NCI-H82 treated with DMSO at 0.1 percent for 48 hours (cell line): Measurements from ENCODE around the gene POLR2J3.
"Not testable (repeated sequence)": the region's sequence is repeated elsewhere in the genome, so short reads cannot be mapped to it uniquely, and the experiment has no call there.

Source experiments
- DNase-seq: peaks from one replicate; lab custom pipeline; 2025; ENCODE audit not compliant: unreplicated experiment; lab: John Stamatoyannopoulos, UW

The POLR2J3 gene

GRCh38 chr7:102589857-102590256 lies 17.5 kb upstream of the POLR2J3 start:
- not testable (repeated sequence) for DNase-seq

- not testable (repeated sequence) for DNase-seq
Measured at GRCh38 chr7:102583495-102583894, 11.1 kb upstream of the POLR2J3 start.

GRCh38 chr7:102581722-102582121 lies 9.3 kb upstream of the POLR2J3 start:
- DNase-seq: not testable (repeated sequence)

GRCh38 chr7:102578486-102578885 lies 6.1 kb upstream of the POLR2J3 start:
- not testable (repeated sequence) for DNase-seq

- DNase-seq: not testable (repeated sequence)
Measured at GRCh38 chr7:102577315-102578240, 5.2 kb upstream of the POLR2J3 start.

GRCh38 chr7:102576363-102576762 lies 4.0 kb upstream of the POLR2J3 start:
- not testable (repeated sequence) for DNase-seq

- DNase-seq: not testable (repeated sequence)
Measured at GRCh38 chr7:102574607-102575006, 2.2 kb upstream of the POLR2J3 start.

GRCh38 chr7:102568620-102569019 lies 3.8 kb downstream of the POLR2J3 start:
- DNase-seq: not testable (repeated sequence)

GRCh38 chr7:102550808-102551422 lies 21.5 kb downstream of the POLR2J3 start, which contains the start of gene SPDYE2:
Gene SPDYE2, plus strand, starts transcription at chr7:102551226. Its CDS starts 2,030 bp downstream, at chr7:102553256.
- DNase-seq: not testable (repeated sequence)

- DNase-seq: not testable (repeated sequence)
Measured at GRCh38 chr7:102546353-102546752, 26.0 kb downstream of the POLR2J3 start.

GRCh38 chr7:102545288-102545687 lies 27.1 kb downstream of the POLR2J3 start:
- not testable (repeated sequence) for DNase-seq

- not testable (repeated sequence) for DNase-seq
Measured at GRCh38 chr7:102544372-102544771, 28.0 kb downstream of the POLR2J3 start.

- not testable (repeated sequence) for DNase-seq
Measured at GRCh38 chr7:102543596-102543995, 28.8 kb downstream of the POLR2J3 start, which contains the start of gene UPK3BL2. Gene UPK3BL2, minus strand, starts transcription at chr7:102543696. Its CDS starts 60 bp downstream, at chr7:102543636.

GRCh38 chr7:102542771-102543170 lies 29.6 kb downstream of the POLR2J3 start:
- DNase-seq: not testable (repeated sequence)

- DNase-seq: not testable (repeated sequence)
Measured at GRCh38 chr7:102542083-102542482, 30.3 kb downstream of the POLR2J3 start.

- not testable (repeated sequence) for DNase-seq
Measured at GRCh38 chr7:102540604-102541003, 31.8 kb downstream of the POLR2J3 start.

GRCh38 chr7:102535062-102535615 lies 37.2 kb downstream of the POLR2J3 start:
- not testable (repeated sequence) for DNase-seq

GRCh38 chr7:102532127-102532526 lies 40.3 kb downstream of the POLR2J3 start:
- DNase-seq: not testable (repeated sequence)

- not testable (repeated sequence) for DNase-seq
Measured at GRCh38 chr7:102531583-102531982, 40.8 kb downstream of the POLR2J3 start.

GRCh38 chr7:102527822-102528793 lies 44.3 kb downstream of the POLR2J3 start:
- DNase-seq: not testable (repeated sequence)
